GM12874 (cell line): Measurements from ENCODE around the gene SH2D3A.

Source experiments
- TF ChIP-seq, protein P1 (sequence below): IDR thresholded peaks from 2 replicates; pipeline ENCODE4 v1.5.1; 2011; ENCODE audit warnings: low read depth, mild to moderate bottlenecking, control low read depth, low read length, moderate library complexity; ENCODE audit not compliant: insufficient read depth

Gene SH2D3A

DNA sequence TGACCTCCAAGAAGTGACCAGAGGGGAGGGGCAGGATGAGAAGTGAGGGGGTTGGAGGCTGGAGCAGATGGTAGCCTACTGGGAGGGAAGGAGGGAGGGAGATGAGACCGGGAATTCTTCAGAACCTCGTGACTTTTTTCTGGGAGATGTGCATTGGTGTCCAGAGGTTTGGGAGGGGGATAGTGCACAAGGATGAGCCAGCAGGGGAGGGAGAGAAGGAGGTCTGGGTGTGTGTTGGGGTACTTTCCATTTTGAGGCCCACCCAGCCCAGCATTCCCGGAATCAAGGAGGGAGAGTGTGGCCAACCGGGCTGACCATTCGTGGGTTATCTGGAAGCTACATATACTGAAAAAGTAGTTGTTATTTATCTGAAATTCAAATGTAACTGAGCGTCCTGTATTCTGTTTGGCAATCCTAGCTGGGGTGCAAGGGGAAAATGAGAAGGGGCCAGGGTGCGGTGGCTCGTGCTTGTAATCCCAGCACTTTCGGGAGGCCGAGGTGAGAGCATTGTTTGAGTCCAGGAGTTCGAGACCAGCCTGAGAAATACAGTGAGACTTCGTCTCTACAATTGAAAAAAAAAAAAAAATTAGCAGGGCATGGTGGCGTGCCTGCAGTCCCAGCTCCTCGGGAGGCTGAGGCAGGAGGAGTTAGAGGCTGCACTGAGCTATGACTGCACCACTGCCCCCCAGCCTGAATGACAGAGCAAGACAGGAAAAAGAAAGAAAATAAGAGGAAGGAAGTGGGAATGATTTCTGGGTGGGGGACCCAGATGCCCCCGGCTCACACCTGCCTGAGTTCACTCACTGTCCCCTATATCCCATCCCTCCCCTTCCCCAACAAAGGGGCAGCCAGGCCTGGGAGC is 42.4 kb downstream of the SH2D3A start:
- TF ChIP-seq, protein P1, sequence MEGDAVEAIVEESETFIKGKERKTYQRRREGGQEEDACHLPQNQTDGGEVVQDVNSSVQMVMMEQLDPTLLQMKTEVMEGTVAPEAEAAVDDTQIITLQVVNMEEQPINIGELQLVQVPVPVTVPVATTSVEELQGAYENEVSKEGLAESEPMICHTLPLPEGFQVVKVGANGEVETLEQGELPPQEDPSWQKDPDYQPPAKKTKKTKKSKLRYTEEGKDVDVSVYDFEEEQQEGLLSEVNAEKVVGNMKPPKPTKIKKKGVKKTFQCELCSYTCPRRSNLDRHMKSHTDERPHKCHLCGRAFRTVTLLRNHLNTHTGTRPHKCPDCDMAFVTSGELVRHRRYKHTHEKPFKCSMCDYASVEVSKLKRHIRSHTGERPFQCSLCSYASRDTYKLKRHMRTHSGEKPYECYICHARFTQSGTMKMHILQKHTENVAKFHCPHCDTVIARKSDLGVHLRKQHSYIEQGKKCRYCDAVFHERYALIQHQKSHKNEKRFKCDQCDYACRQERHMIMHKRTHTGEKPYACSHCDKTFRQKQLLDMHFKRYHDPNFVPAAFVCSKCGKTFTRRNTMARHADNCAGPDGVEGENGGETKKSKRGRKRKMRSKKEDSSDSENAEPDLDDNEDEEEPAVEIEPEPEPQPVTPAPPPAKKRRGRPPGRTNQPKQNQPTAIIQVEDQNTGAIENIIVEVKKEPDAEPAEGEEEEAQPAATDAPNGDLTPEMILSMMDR, result no peak

DNA sequence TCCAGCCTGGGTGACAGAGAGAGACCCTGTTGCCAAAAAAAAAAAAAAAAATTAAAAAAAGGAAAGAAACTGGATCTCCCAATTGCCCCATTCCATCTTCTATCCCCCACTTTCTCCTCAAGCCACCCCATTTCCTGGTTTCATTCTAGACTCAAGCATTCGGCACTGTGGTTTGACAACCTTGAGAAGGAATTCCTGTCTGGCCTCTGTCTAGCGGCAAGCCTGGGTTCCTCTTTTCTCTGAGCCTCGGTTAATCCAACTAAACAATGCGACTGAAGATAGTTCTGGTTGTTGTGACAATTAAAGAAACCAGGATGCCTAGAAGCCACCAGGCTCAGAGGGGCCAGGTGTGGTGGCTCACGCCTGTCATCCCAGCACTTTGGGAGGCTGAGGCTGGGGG is 43.5 kb downstream of the SH2D3A start:
- TF ChIP-seq, protein P1, result no peak

DNA sequence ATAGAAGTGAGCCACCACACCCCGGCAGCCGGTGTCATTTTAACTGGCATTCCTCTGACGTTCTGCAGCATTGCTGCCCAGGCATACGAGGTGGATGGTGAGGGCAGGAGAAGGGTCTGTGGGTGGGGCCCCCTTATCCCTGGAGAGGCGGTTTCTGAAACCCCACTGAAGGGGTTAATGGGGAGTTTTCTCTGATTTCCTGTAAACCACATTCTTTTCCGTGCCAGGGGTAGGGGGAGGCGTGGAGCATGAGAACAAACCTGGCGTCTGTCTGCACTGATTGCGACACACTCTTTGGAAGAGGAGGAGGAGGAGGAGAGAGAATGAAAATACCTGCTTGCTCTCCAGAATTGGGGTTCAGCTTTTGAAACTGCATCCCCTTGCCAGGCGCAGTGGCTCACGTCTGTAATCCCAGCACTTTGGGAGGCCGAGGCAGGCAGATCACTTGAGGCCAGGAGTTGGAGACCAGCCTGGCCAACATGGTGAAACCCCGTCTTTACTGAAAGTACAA is 44.1 kb downstream of the SH2D3A start:
- TF ChIP-seq, protein P1, result no peak

DNA sequence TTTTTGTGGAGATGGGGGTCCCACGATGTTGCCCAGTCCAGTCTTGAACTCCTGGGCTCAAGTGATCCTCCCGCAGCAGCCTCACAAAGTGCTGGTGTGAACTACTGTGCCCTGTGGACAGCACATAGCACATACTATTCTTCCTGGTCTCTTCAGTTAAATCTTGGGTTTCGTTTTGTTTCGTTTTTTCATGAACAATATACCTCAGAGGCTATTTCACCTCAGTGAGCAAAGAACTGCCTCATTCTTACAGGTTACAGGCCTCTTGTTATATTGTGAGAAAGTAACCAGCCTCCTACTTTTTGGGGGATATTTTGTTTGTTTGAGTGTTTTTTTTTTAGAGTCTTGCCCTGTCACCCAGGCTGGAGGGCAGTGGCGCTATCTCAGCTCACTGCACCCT is 45.5 kb downstream of the SH2D3A start:
- TF ChIP-seq, protein P1, result no peak

DNA sequence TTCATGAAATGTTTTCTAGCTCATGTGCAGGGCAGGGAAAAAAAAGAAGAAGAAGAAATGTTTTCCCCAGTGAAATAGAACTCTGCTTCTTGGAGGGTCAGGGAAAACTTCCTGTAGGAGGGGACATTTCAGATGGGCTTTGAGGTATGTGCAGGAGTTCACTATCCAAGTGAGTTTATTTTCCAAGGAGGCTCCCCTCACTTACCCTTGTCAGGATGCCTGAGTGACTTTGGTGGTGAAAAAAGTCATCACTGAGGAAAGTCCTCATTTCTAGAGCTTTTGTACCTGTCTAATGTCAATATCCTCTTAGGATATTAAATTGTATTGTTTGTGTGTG is 46.1 kb downstream of the SH2D3A start:
- TF ChIP-seq, protein P1, result no peak

DNA sequence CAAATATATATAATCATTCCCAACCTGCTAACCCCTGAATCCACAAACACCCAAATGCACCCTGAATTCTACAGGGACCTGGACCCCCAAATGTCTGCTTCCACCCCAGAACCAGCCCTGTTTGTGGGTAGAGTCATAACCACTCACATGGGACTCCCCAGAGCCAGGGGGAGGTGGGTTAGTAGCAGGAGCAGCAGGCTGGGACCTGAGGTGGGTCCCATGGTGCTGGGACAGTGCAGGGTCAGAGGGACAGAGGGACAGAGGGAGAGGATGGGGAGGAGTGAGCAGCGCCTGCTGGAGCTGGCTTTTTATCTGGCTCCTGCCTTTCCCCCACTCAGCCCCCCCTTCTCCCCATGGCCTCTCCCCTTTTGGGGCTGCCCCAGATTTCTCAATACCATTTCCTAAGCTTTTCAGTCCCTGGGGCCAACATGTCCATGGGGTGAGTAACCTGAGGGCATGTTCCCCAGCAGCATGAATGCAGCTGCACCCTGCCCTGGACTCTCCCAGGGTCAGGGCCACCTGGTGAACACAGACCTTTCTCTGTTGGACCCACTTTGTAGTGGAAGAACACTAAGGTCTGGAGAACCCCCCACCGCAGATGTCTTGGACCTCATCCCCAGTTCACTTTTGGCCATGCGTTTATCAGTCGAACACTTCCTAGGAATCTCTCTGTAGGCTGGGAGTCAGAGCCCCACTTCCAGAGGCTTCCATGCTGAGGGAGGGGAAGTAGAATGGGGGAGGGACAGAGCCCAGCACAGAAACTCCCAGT is 46.7 kb downstream of the SH2D3A start, which contains the start of gene C3:
Gene C3 (minus strand): TSS at position 282 of the 769 bp plus-strand sequence. CDS start 61 bp downstream, at position 221.
- TF ChIP-seq, protein P1, result no peak

DNA sequence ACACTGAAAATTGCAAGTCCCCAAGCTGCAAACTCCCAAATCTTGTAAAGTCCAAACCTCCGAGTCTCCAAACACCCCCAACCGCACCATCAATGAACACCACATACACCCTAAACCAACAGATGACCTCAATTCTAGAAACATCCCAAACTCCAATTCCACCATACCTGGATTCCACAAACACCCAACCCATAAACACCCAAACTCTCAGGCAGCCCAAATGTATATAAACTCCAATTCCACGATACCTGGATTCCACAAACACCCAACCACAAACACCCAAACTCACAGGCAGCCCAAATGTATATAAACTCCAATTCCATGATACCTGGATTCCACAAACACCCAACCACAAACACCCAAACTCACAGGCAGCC is 47.3 kb downstream of the SH2D3A start:
- TF ChIP-seq, protein P1, result no peak
